OCI-LY1 (cell line): ENCODE measurements around the gene AFAP1L2.

Experiments
- EZH2 ChIP-seq: fragments of 200-600 bp; sonication (generic), shearing (Covaris generic); IDR thresholded peaks from 2 replicates; pipeline ENCODE4 v1.8.0; 2017; ENCODE audit warnings: borderline replicate concordance, mixed run types, mild to moderate bottlenecking, antibody characterized with exemption, low read length, moderate library complexity, mixed read lengths
- TF ChIP-seq, protein P1 (sequence below): fragments of 200-600 bp; sonication (generic), shearing (Covaris generic); IDR thresholded peaks from 2 replicates; pipeline ENCODE4 v1.5.1; 2017; ENCODE audit warnings: mild to moderate bottlenecking, antibody characterized with exemption, low read length, moderate library complexity, mixed read lengths

DNA sequence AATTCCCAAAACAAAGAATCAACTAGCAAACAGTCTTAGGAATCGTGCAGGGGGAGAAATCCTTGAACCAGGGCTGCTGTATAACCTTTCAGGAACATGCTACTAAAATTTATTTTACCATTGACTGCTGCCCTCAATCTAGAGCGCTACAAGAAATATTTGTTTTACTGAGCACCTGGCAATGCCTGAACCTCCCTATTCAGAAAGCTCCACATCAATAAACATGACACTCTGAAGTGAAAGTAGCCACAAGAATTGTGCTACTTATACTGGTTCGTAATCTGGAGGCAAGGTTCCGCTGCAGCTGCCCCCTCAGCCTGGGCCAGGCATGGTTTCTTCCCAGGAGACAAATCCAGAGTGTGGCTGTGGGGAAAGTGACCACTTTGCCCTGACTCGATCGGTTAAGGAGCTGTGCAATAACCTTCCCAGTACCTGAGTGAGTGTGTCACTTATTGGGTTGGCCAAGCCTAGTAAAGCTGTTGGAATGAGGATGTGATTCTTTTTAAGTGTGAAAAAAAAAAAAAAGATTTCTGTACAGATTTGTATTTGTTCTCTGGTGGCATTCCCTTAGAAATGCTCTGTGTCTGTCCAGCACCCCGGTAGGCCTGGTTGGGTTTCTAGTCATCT is 157.5 kb downstream of the AFAP1L2 start:
- TF ChIP-seq, protein P1, sequence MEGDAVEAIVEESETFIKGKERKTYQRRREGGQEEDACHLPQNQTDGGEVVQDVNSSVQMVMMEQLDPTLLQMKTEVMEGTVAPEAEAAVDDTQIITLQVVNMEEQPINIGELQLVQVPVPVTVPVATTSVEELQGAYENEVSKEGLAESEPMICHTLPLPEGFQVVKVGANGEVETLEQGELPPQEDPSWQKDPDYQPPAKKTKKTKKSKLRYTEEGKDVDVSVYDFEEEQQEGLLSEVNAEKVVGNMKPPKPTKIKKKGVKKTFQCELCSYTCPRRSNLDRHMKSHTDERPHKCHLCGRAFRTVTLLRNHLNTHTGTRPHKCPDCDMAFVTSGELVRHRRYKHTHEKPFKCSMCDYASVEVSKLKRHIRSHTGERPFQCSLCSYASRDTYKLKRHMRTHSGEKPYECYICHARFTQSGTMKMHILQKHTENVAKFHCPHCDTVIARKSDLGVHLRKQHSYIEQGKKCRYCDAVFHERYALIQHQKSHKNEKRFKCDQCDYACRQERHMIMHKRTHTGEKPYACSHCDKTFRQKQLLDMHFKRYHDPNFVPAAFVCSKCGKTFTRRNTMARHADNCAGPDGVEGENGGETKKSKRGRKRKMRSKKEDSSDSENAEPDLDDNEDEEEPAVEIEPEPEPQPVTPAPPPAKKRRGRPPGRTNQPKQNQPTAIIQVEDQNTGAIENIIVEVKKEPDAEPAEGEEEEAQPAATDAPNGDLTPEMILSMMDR: no peak
- no peak for TF ChIP-seq EZH2
